Eye (tissue), 1 donor: Measurements from ENCODE around the gene PTPRN2.

Experiments used
- DNase-seq: peaks from one replicate; pipeline ENCODE4 v3.0.0-alpha.2; 2015

The PTPRN2 gene

GRCh38 chr7:158486919-158487318 is 100.7 kb downstream of the PTPRN2 start:
- no peak for DNase-seq

GRCh38 chr7:158484801-158485531 is 102.7 kb downstream of the PTPRN2 start:
- no peak for DNase-seq

- DNase-seq: no peak
Observed at GRCh38 chr7:158482480-158482879, 105.1 kb downstream of the PTPRN2 start.

GRCh38 chr7:158479664-158480025 is 108.0 kb downstream of the PTPRN2 start:
- no peak for DNase-seq

GRCh38 chr7:158479021-158479663 is 108.5 kb downstream of the PTPRN2 start:
- no peak for DNase-seq

- no peak for DNase-seq
Observed at GRCh38 chr7:158477866-158478265, 109.8 kb downstream of the PTPRN2 start.

- DNase-seq: no peak
Observed at GRCh38 chr7:158476331-158476932, 111.2 kb downstream of the PTPRN2 start.

- DNase-seq: no peak
Observed at GRCh38 chr7:158475679-158476052, 112.0 kb downstream of the PTPRN2 start.

- no peak for DNase-seq
Observed at GRCh38 chr7:158475036-158475678, 112.5 kb downstream of the PTPRN2 start.

GRCh38 chr7:158474488-158474887 is 113.1 kb downstream of the PTPRN2 start:
- no peak for DNase-seq

- no peak for DNase-seq
Observed at GRCh38 chr7:158473946-158474345, 113.7 kb downstream of the PTPRN2 start.

- peak; percentile 86 for DNase-seq
Observed at GRCh38 chr7:158473221-158473620, 114.4 kb downstream of the PTPRN2 start.

GRCh38 chr7:158472596-158472995 is 115.0 kb downstream of the PTPRN2 start:
- peak; percentile 63 for DNase-seq

GRCh38 chr7:158471716-158472115 is 115.9 kb downstream of the PTPRN2 start:
- DNase-seq: no peak

GRCh38 chr7:158470336-158470735 is 117.3 kb downstream of the PTPRN2 start:
- DNase-seq: no peak

- DNase-seq: no peak
Observed at GRCh38 chr7:158469396-158470051, 118.1 kb downstream of the PTPRN2 start.

GRCh38 chr7:158468700-158469296 is 118.8 kb downstream of the PTPRN2 start:
- no peak for DNase-seq

- no peak for DNase-seq
Observed at GRCh38 chr7:158468181-158468580, 119.4 kb downstream of the PTPRN2 start.

GRCh38 chr7:158467562-158467961 is 120.1 kb downstream of the PTPRN2 start:
- DNase-seq: no peak

- no peak for DNase-seq
Observed at GRCh38 chr7:158463317-158463716, 124.3 kb downstream of the PTPRN2 start.

- no peak for DNase-seq
Observed at GRCh38 chr7:158461824-158462223, 125.8 kb downstream of the PTPRN2 start.

GRCh38 chr7:158460665-158461064 is 127.0 kb downstream of the PTPRN2 start:
- DNase-seq: no peak
